C4-2B (cell line): ENCODE measurements around the gene DPCD.
A peak's percentile ranks its signal among the peaks of the same experiment; 100 is the strongest.

ENCODE experiments used
- H3K27ac ChIP-seq: fragments of 450-650 bp; 2 replicates; pipeline ENCODE4 v1.5.1; 2017
- ZFX ChIP-seq: fragments of 450-650 bp; IDR thresholded peaks from 2 replicates; pipeline ENCODE4 v1.6.1; 2017
- TF ChIP-seq, protein P1 (sequence below): fragments of 450-650 bp; conservative IDR thresholded peaks from 2 replicates; pipeline ENCODE4 v1.5.1; 2017; ENCODE audit warnings: mild to moderate bottlenecking

Gene DPCD

DNA sequence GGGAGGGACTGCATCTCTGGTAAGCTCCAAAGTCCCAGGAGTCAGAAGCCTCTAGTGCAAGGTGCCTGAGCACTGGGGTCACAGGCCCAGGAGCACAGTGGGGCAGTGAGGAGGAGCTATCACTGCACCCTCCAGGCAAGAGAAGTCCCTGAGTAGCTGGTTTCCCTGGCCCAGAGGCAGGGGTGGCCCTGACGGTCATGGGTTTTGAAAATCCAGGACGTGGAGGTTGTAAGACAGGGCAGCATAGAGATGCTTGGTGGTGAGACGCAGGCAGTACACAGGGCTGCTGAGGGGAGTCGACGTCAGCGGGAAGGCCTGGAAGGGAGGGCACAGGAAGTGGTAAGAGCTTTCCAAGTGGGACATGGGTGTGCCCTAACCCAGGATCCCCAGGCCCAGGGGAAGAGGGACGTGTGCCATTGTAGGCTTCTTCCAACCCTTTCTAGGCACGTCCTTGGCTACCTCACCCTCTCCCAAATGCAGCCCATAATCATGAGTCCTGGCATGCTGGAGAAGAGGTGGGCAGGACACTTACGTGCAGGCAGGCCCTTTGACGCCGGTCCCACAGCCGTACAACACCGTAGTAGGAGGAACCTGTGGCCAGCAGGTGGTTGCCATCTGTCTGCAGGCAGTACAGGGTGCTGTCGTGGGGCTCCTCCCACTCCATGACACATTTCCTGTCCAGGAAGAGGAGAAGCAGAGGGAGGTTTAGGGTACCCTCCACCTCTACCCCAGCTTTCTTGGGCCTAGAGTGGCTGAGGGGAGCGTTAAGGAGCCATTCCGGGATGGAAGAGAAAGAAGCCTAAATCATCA is 23.2 kb downstream of the DPCD start:
- H3K27ac ChIP-seq, result no peak overlapping the region
- no peak for TF ChIP-seq ZFX
- TF ChIP-seq, protein P1, sequence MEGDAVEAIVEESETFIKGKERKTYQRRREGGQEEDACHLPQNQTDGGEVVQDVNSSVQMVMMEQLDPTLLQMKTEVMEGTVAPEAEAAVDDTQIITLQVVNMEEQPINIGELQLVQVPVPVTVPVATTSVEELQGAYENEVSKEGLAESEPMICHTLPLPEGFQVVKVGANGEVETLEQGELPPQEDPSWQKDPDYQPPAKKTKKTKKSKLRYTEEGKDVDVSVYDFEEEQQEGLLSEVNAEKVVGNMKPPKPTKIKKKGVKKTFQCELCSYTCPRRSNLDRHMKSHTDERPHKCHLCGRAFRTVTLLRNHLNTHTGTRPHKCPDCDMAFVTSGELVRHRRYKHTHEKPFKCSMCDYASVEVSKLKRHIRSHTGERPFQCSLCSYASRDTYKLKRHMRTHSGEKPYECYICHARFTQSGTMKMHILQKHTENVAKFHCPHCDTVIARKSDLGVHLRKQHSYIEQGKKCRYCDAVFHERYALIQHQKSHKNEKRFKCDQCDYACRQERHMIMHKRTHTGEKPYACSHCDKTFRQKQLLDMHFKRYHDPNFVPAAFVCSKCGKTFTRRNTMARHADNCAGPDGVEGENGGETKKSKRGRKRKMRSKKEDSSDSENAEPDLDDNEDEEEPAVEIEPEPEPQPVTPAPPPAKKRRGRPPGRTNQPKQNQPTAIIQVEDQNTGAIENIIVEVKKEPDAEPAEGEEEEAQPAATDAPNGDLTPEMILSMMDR, result no peak

DNA sequence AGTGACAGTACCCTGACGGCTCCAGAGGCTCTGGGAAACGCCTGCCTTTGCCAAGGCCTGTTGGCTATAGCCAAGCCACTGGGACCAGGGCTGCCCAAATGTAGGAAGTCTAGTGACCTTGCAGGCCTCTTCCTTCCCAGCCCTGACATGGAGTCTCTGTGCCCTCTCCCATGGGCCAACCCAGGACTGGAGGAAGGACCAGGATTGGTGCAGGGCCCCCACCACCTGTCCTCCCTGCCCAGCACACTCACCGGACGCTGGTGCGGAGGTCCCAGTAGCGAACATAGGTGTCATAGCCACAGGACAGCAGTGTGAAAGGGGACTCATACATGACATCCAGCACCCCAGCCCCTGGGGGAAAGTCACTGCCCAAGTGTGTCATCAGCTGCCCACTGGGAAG is 24.0 kb downstream of the DPCD start:
- no peak for TF ChIP-seq ZFX
- TF ChIP-seq, protein P1, result no peak
- no peak overlapping the region for H3K27ac ChIP-seq

GRCh38 chr10:101612872-101613271 is 24.8 kb downstream of the DPCD start:
- no peak overlapping the region for H3K27ac ChIP-seq

DNA sequence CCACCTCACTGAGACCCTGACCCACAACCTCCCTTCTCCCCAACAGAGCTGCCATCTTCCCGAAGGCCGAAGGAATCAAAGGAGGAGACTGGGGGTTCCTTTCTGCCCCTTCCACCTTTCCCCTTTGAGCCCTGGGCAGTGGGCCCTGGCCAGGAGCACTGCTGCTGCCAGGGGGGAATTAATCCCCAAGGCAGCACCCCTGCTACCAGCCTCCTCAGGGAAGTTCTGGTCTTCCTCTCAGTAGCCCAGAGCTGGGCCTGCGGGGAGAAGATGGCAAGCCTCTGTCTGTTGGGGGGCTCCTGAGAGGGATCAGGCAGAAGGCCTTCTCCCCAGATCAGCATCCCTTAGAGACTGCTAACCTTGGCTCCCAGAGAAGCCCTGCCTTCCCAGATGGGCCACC is 25.5 kb downstream of the DPCD start:
- H3K27ac ChIP-seq, result no peak overlapping the region
- TF ChIP-seq ZFX, result no peak
- TF ChIP-seq, protein P1, result no peak

More at GRCh38 chr10:101612872-101613271, 24.8 kb downstream of the DPCD start:
- TF ChIP-seq ZFX, result no peak
- TF ChIP-seq, protein P1, result no peak

- no peak overlapping the region for H3K27ac ChIP-seq
- TF ChIP-seq, protein P1, result no peak
- TF ChIP-seq ZFX, result no peak
Measured at GRCh38 chr10:101614663-101615524, 26.8 kb downstream of the DPCD start.

DNA sequence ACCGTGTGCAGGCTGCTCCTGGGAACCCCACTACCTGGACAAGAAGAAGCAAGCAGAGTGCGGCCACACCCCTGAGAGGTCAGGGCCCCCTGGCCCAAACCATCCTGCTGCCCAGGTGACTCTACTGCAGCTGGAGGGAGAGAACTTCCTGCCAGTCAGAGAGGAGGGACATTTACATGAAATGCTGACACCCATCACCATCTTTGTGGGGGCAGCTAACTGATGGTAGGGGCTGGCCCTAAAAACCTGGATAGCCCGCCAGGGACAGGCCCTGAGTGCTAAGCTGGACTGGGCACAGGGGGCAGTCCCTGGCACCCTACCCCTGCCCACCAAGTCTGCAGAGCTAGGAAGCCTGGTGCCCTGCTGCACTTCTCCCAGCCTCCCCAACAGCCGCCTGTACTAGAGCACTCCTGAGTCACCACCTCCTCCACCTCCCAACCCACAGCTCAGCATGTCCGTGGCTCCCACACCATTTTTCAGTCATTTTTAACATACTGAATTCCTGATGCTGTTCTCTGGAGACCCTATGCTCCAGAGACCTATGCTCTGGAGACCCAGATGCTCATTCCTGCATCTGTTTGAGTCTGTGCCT is 27.5 kb downstream of the DPCD start:
- H3K27ac ChIP-seq, result peak overlapping the region; percentile 67
- no peak for TF ChIP-seq ZFX
- TF ChIP-seq, protein P1, result no peak
